ENCODE results near the gene AADAC.
"Not testable (repeated sequence)": the region's sequence is repeated elsewhere in the genome, so short reads cannot be mapped to it uniquely, and the experiment has no call there.

AADAC gene

DNA sequence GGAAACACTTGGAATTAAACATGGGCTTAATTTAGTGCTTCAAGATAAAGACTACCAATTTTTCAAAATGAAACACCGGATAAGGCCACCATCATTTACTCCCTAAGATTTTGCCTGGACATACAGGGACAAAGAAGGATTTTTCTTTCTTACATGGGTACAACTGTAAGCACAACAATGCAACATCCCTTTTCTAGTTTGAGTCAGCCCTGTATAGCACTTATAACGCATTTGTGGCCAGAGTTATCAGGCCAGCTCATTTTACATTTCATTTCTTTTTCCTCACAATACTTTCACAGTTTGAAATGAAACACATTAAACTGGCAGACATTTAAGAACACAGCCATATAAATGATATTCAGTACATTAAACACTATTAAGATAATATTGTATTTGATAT, 49.7 kb downstream of the AADAC start:
- no peak for DNase-seq

DNA sequence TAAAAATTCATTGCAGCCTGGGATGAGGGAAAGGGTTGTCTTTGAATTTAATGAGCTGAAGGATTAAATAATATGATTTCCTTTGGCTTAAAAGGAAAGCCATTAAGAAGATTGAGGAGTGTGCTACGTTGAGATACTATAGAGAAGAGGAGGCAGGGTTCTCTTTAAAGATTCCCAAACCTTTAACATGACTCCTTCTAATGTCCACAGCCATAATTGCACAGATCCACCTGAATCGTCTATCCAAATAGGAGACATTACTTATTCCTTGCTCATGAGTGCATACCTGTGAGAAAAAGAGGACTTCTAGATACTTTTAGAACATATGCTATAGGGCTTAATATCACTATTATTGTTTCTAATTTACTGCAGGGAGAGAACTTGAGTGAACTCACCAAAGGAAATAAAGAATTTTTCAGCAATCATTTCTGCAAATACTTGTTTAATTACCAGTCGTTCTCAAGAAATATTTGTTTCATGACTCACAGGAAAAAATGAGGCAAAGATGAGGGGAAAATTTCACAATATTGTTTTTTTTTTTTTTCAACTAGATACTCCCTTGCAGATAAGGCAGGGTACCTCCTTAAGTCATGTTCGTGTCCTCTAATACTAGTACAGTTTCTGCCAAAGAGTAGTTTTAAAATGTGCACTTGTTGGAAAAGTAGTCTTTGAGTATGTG, 50.6 kb downstream of the AADAC start:
- DNase-seq, result no peak

DNA sequence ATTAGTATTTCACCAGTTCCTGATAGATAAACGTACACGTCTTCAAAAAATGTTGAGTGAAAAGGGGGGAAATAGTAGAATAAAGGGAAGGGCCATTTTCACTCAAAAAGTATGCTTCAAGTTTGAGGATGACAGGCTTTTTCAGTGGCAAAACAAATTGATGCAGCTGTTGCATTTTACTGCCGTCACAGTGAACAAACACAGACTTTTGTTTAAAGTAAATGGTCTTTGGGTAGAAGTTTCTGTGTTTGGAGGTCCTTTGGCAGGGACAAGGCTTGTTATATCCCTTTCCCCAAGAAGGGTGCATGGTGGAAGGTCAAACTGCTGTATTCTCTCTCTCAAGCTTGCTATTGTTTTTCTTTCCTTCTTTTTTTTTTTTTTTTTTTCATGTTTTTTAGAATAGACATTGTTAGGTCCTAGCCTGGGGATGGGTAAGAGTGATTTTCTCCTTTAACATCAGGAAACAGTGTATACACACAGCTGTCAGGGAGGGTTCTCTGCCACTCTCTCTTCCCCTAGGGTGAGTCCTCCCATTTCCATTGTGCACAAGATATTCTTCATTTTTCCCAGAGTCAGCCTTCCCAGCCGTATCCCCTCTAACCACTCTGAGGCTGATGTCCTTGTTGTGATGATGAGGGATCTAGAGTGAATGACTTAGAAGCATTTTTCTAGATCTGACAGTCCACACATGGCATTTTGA, 52.9 kb downstream of the AADAC start:
- DNase-seq, result no peak

DNA sequence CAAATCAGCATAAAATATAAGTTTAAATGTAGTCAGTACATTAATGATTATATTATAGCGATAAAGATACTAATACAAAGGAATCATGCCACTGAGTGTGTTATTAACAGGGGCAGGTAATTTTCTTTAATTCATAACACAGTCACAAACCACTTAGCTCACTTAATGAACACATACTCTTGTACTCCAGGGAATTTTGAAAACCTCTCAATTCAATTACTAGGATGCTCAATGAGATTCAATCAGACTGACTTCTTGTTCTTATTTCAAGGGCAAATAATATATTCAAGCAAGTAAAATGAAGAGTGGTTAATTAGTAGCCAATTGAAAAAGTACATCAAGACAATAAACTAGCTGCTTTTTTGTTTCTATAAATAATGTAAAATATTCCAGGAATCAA, 53.8 kb downstream of the AADAC start:
- DNase-seq, result no peak

DNA sequence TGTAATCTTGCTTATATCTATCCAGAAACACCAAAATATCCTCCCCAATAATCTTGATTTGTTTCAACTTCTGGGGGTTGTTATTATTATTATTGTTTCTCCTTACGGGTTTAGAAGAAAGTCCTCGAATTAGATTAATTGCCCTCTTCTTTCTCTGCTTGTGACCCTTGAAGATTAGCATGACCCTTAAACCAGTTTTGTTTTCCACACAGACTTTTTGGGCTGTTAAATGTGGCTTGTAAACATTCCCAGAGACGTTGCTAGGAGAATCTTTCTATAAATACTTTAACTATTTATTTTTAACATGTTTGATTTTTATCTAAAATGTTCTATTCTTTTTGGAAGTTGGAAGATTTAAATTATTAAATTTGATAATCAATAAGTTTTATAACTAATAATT, 55.3 kb downstream of the AADAC start:
- DNase-seq, result no peak

DNA sequence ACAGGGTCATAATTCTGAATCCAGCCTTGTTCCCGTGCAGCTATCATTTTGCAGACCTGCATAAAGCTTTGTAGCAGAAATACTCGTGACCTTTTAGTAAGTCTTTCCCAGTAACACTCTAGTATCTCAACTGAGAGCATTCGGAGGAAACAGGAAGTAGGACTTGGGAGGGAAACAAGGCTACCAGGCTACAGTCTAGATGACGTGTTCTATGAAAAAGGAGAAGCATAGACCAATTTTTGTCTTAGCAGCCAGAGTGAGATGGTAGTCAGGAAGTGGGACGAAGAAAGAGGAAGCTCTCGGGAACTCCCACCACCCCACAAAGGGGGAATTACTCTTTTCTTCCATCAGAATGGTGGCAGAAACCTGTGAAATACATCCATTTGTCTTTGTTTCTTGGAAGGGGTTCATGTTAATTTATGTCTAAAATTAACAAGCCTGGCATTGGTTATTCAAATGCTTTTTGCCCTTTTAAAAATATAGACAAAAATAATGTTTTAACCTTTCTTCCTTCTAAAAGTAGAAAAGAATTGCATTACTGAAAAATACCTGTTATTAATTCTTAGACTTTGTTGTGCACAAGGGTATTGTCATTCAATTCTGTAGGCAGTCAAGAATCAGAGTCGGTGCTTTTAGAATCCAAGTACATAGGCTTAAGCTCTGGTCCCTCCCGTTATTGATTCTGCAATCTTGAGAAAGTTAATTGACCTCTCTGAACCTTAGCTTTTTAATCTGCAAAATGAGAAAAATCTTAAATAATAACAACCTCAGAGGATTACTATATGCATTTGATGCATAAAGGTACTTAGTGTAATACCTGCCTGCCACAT, 57.9 kb downstream of the AADAC start:
- DNase-seq, result no peak

DNA sequence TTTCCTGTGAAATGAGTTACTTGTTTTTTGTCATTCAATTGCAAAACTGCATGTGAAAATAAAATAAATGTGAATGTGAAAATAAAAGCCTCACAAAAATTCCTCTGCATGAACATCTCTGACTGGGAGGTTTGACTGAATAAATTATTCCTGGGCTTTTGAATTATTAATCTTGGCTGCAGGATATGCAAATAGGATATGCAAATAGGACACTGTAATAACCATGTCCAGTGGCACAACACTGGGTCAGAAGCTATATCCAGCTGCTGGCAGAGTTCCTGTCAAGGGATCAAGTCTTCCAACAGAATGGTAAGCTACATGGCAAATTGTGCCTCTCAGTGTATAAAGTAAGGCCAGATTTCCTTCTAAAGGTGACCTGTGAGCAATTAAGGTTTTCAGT, 59.5 kb downstream of the AADAC start, which contains the start of gene SUCNR1:
SUCNR1 (plus strand) TSS at position 246 of the 400 bp plus-strand sequence. CDS start 6,250 bp downstream, outside the sequence.
- DNase-seq, result no peak

DNA sequence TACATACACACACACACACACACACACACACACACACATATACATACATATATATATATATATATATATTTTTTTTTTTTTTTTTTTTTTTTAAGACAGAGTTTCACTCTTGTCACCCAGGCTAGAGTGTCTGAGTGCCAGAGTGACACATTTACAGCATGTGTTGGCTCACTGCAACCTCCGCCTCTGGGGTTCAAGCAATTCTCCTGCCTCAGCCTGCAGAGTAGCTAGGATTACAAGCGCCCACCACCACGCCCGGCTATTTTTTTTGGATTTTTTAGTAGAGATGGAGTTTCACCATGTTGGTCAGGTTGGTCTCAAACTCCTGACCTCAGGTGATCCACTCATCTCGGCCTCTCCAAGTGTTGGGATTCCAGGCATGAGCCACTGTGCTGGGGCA, 60.2 kb downstream of the AADAC start:
- not testable (repeated sequence) for DNase-seq

DNA sequence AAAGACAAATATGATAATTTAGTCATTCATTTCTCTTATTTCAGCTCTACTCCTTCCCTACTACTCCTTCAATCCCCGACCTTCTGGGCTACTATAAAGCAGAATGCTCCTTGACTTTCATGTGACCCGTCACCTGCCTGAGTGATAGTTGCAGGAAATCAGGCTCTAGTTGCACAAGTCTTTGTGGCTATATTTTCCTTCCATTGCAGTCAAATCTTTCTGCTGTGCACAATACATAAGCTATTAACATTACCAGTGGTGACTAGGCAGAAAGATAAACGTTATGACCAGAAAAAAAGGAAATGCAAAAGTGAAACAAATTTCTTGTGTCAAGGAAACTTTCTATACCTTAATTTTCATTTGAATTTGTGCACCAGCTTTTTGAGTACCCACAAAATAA, 61.8 kb downstream of the AADAC start:
- DNase-seq, result no peak

DNA sequence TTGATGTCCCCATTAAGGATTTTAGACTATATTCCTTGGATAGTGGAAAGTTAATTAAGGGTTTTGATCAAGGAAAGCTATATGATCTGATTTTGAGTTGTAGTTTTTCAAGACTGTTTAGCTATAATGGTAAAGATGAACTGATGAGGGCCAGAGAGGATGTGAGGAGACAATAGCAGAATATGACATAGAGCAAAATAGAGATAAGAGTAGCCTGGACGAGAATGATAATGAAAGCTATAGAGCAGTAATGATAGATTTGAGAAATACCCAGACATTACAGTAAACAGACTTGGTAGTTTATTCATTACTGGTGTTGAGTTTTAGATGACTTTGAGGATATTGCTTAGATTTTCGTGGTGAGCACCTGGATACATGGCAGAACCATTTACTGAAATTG, 63.4 kb downstream of the AADAC start:
- no peak for DNase-seq

All from cortex of kidney (tissue), 1 donor.